Aorta (tissue), 5 donors: ENCODE measurements around the gene FMNL2. TPM values are rescaled to one million over a fixed set of nuclear protein-coding genes. Genes with fewer than 3 reads are reported as not detected.

Experiments
- ATAC-seq: fragments of 200-7000 bp; cut with Tn5 transposase; one replicate; pipeline ENCODE4 v1.9.1; 2022; ENCODE audit warnings: moderate library complexity; ENCODE audit not compliant: low FRiP score
- DNase-seq, 2 donors: peaks; one replicate each; pipeline ENCODE4 v3.0.0-alpha.2; 2020
- H3K27ac ChIP-seq, 2 donors: one replicate each; pipeline ENCODE4 v1.5.1; 2013; ENCODE audit warnings: low read length in 2 of 2, mild to moderate bottlenecking in 2 of 2, moderate library complexity in 2 of 2, control low read depth in 1 of 2, inconsistent platforms in 1 of 2, low read depth in 1 of 2
- H3K27me3 ChIP-seq, 2 donors: one replicate each; pipeline ENCODE4 v1.6.1; 2013; ENCODE audit warnings: control low read depth in 1 of 2, low read length in 1 of 2, mild to moderate bottlenecking in 1 of 2, moderate library complexity in 1 of 2; ENCODE audit not compliant: insufficient read depth in 2 of 2, control insufficient read depth in 1 of 2
- H3K36me3 ChIP-seq, 2 donors: one replicate each; pipeline ENCODE4 v1.6.1; 2013; ENCODE audit warnings: control low read depth in 1 of 2, low read length in 1 of 2, mild to moderate bottlenecking in 1 of 2; ENCODE audit not compliant: insufficient read depth in 2 of 2, control insufficient read depth in 1 of 2
- H3K4me1 ChIP-seq, 2 donors: one replicate each; pipeline ENCODE4 v1.6.1; 2013; ENCODE audit warnings: low read length in 2 of 2, control low read depth in 1 of 2, mild to moderate bottlenecking in 1 of 2, moderate library complexity in 1 of 2; ENCODE audit not compliant: insufficient read depth in 2 of 2, control insufficient read depth in 1 of 2
- H3K4me3 ChIP-seq, 2 donors: one replicate each; pipeline ENCODE4 v1.5.1; 2013; ENCODE audit warnings: low read length in 2 of 2, control low read depth in 1 of 2, mild to moderate bottlenecking in 1 of 2
- H3K9me3 ChIP-seq: one replicate; pipeline ENCODE4 v1.6.1; 2013; ENCODE audit warnings: mild to moderate bottlenecking, low read length; ENCODE audit not compliant: control insufficient read depth
- WGBS, 2 donors: extraction: QIAGEN DNeasy Blood & Tissue Kit; methylation state at CpG; one replicate each; pipeline ENCODE4 v1.1.7; 2013; 5-methylcytosine and 5-hydroxymethylcytosine counted together
- intact Hi-C, 2 donors: fragments of 100-400 bp; cut with DNase I; formaldehyde crosslinking; loops; one replicate each; pipeline versions ENCODE4 v1.14.2 to v1.15.0; 2022
- polyA plus RNA-seq, 2 donors: library from polyadenylated mRNA; stranded (reverse); fragments of 200-250 nt; gene quantifications; one replicate each; pipeline ENCODE4 v1.2.3, GENCODE V29; 2013
- total RNA-seq, 2 donors: library from RNA; stranded (reverse); fragmentation: NEBNext Ultra II Directional; extraction: Animal tissue kit (Norgen Biotek cat#: 25700); gene quantifications; one replicate each; pipeline ENCODE4 v1.2.1, GENCODE V29; 2021
- donor health status: healthy with polysubstance abuse.
- donor health status: Bipolar disorder and iron deficiency.
- donor health status: DM: no; HTN: no; CAD: no.
- donor health status: DM: no; HTN: no; CAD: no.
- donor health status: DM: yes; HTN: yes; CAD: no.

Gene FMNL2
- total and polyA plus RNA-seq, 4 donors = 10.7 to 55.1 (median 33.7) TPM

- Histone ChIP-seq H3K36me3 (no peaks in the 10 kb centered on the region), H3K27me3 (no peaks in the 10 kb centered on the region), H3K27ac (no peak overlapping the region), H3K9me3 (no peaks in the 10 kb centered on the region), H3K4me3 (no peak overlapping the region), H3K4me1 (peaks cover 0 to 6% of the 10 kb centered on the region in 2 donors)
- ATAC-seq (no peak), DNase-seq (no peak)
- intact Hi-C loops = loop anchor here in 1 of 2 donors (5.0 kb wide), 1 partner anchor 47 kb away; no protein-coding TSS in a partner anchor
- whole genome bisulfite sequencing, 2 donors = 4 to 6% methylated on average over 3 of the region's 3 CpGs
These were observed 19.9 kb downstream of the FMNL2 start for GRCh38 chr2:152354909-152355308.

DNA sequence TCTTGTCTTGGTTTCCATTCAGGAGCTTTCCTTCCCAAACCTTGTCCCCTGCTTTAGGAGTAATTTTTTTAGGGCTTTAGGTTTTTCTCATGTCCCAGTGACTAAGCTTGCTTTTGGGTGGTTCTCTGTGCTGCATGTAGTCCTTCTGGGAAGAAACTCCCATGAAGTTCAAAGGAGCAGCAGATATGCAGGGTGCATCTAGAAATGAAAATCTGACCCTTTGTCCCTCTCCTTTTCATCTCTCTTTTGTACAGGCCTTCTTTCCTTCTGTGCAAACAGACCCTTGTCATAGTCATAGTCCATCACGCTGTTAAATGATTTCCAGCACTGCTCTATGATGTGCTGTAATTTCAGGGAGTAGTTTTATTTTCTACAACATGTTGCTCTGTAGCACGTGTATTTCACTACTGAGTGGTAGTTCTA lies 20.4 kb downstream of the FMNL2 start:
- intact Hi-C loops = no loop called here
- H3K4me3 ChIP-seq = no peak overlapping the region
- ATAC-seq = peak; percentile 41

GRCh38 chr2:152359573-152360363 lies 24.8 kb downstream of the FMNL2 start:
- intact Hi-C loops = no loop called here
- WGBS, 2 donors = 46 to 52% methylated on average over 6 of the region's 6 CpGs
- DNase-seq = no peak
- H3K27ac ChIP-seq = no peak overlapping the region
- H3K9me3 ChIP-seq = no peaks in the 10 kb centered on the region
- H3K27me3 ChIP-seq = no peaks in the 10 kb centered on the region
- no peaks in the 10 kb centered on the region for H3K36me3 ChIP-seq
- no peak for ATAC-seq
- no peak overlapping the region for H3K4me3 ChIP-seq
- peaks cover 0 to 2% of the 10 kb centered on the region in 2 donors for H3K4me1 ChIP-seq

More for the DNA sequence above, 20.4 kb downstream of the FMNL2 start:
- Histone ChIP-seq H3K36me3 (no peaks in the 10 kb centered on the region), H3K27ac (peak overlapping the region in 1 of 2 donors; percentile 51), H3K9me3 (no peaks in the 10 kb centered on the region), H3K27me3 (no peaks in the 10 kb centered on the region), H3K4me1 (peaks cover 0 to 6% of the 10 kb centered on the region in 2 donors)
- DNase-seq = no peak
- 42 to 43% methylated on average over 2 of the region's 2 CpGs for WGBS, 2 donors

GRCh38 chr2:152363936-152364335 lies 29.0 kb downstream of the FMNL2 start:
- no peak for DNase-seq
- H3K27ac ChIP-seq = no peak overlapping the region
- WGBS, 2 donors = 83% methylated on average over 1 of the region's 1 CpG
- intact Hi-C loops = no loop called here
- no peaks in the 10 kb centered on the region for H3K9me3 ChIP-seq
- no peaks in the 10 kb centered on the region for H3K27me3 ChIP-seq
- no peak overlapping the region for H3K4me3 ChIP-seq
- peaks cover 2 to 3% of the 10 kb centered on the region in 2 donors for H3K4me1 ChIP-seq
- ATAC-seq = no peak
- no peaks in the 10 kb centered on the region for H3K36me3 ChIP-seq

DNA sequence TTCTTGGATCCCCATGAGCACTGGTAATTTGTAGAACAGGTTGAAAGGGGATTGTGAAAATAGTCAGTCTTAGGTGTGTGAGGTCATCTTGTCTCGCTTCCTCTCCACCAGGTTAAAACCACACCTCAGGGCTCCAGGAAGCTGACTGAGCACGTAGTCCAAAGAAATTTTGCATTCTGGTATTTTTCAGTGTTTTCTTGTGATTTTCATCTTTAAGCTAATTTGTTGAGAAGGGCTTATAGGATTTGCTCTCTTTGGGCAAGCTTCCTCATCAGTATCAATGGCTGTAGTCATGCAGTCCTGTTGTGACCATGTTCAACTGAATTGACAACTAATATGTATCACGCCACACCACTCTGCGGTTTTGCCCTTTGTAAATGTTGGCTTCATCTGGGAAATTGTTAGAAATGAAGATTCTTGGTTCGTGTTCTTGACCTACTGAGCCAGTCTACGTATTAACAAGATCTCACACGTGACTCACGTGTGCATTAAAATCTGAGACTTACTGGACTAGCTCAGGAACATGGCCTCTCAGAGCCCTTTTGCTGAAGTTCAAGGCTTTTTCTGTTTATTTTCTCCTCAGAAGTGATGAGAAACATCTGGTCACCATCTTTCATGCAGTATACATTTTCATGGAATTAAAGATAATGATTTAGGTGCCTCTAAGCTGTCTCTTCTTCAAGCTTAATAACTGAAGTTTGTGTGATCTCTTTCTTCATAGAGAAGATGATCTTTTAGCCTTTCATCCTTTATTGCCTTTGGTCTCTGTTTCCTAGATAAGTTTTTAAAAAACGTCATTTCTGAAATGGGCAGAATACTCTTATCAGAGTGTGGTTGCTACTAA lies 32.8 kb downstream of the FMNL2 start:
- peaks cover 0 to 3% of the 10 kb centered on the region in 2 donors for H3K4me1 ChIP-seq
- H3K36me3 ChIP-seq = no peaks in the 10 kb centered on the region
- no peaks in the 10 kb centered on the region for H3K27me3 ChIP-seq
- no peak overlapping the region for H3K27ac ChIP-seq
- no peak for ATAC-seq
- intact Hi-C loops = no loop called here
- no peaks in the 10 kb centered on the region for H3K9me3 ChIP-seq
- H3K4me3 ChIP-seq = no peak overlapping the region
- WGBS, 2 donors = 81 to 84% methylated on average over 9 of the region's 9 CpGs
- no peak for DNase-seq

- no peak for ATAC-seq
- H3K36me3 ChIP-seq = no peaks in the 10 kb centered on the region
- WGBS, 2 donors = 95% methylated on average over 5 of the region's 5 CpGs
- H3K9me3 ChIP-seq = no peaks in the 10 kb centered on the region
- H3K27ac ChIP-seq = no peak overlapping the region
- intact Hi-C loops = no loop called here
- no peak for DNase-seq
- H3K27me3 ChIP-seq = no peaks in the 10 kb centered on the region
- H3K4me1 ChIP-seq = peaks cover 0 to 3% of the 10 kb centered on the region in 2 donors
- H3K4me3 ChIP-seq = no peak overlapping the region
These were observed 34.3 kb downstream of the FMNL2 start for GRCh38 chr2:152369176-152369860.

DNA sequence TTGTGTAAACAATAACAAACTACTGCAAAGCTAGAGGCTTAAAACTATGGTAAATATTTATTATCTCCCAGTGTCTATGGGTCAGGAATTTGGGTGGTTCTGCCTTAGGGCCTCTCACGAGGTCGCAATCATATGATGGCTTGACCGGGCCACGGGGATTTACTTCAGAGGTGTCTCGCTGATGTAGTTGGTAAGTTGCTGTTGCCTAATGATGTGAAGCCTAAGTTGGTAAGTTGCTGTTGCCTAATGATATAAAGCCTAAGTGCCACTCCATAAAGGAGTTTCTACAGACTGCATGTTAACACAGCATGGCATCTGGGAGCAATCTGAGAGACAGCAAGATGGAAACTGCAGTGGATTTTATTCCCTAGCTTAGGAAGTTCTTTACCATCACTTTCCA lies 35.8 kb downstream of the FMNL2 start:
- peaks cover 4 to 5% of the 10 kb centered on the region in 2 donors for H3K4me1 ChIP-seq
- 97% methylated on average over 5 of the region's 5 CpGs for WGBS, 2 donors
- no peaks in the 10 kb centered on the region for H3K27me3 ChIP-seq
- H3K9me3 ChIP-seq = no peaks in the 10 kb centered on the region
- H3K36me3 ChIP-seq = no peaks in the 10 kb centered on the region
- no peak for DNase-seq
- no peak for ATAC-seq
- intact Hi-C loops = no loop called here
- H3K27ac ChIP-seq = no peak overlapping the region
- no peak overlapping the region for H3K4me3 ChIP-seq

DNA sequence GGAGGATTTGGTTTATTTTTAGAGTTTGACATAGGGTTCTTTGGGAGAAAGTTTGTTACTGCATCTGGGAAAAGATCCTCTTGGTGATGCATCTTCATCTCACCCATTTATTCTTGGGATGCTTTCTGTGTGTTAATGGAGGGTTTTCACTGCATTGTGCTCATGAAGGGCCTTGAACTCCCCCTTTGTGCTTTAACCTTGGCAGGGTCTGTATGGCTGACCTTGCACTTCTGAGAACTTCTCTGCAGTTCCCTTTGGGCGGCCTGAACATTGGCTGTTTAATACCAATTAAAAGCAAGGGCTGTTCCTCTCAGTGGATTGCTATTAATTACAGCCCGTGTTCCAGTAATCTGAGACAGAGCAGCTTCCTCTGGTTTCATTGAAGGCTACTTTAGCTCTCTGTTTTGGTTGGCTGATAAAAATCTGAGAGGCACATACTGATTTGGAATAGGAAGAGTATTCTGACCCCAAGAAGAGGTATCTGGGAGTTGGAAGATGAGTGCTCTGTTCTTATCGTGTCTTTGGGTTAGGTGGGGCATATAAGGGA lies 37.5 kb downstream of the FMNL2 start:
- no peak for DNase-seq
- 55 to 60% methylated on average over 3 of the region's 3 CpGs for WGBS, 2 donors
- no peak overlapping the region for H3K27ac ChIP-seq
- no peak overlapping the region for H3K4me3 ChIP-seq
- intact Hi-C loops = no loop called here
- no peaks in the 10 kb centered on the region for H3K9me3 ChIP-seq
- ATAC-seq = no peak
- no peaks in the 10 kb centered on the region for H3K36me3 ChIP-seq
- no peaks in the 10 kb centered on the region for H3K27me3 ChIP-seq
- H3K4me1 ChIP-seq = peaks cover 4 to 5% of the 10 kb centered on the region in 2 donors
